Measurements from ENCODE around the gene TMEM132D. TPM values are rescaled to one million over a fixed set of nuclear protein-coding genes. Genes with fewer than 3 reads are reported as not detected.

TMEM132D gene
- total RNA-seq, 1 donor from 2014 or later: not detected

DNA sequence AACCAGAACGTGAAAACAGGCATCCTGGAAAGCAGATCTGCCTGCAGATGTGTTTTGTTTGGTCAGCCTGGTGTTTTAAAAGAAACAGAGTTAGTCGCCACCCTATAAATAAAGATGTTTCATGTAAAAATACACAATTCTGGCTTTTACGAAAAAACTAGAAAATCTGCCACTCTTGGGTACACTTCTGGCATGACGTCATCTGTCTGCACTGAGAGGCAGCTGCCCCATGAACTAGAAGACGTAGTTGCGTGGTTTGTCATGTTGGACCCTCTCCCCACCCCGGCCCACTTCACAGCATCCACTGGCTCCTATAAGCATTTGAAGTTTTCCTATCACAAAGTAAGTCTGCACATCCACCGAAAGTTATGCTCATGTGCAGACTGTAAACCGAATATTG, 658.1 kb downstream of the TMEM132D start:
- intact Hi-C loops (cut with DNase I): no loop called here
- Histone ChIP-seq H3K9me3 (no peaks in the 10 kb centered on the region), H3K27me3 (no peaks in the 10 kb centered on the region), H3K4me3 (no peak overlapping the region), H3K27ac (no peak overlapping the region), H3K36me3 (no peaks in the 10 kb centered on the region), H3K4me1 (no peaks in the 10 kb centered on the region)
- DNase-seq (ENCODE audit: extremely low spot score in 2 of 2): no peak
- no peak for TF ChIP-seq POLR2A (IDR thresholded peaks at IDR 0.05)
- TF ChIP-seq, protein P1, sequence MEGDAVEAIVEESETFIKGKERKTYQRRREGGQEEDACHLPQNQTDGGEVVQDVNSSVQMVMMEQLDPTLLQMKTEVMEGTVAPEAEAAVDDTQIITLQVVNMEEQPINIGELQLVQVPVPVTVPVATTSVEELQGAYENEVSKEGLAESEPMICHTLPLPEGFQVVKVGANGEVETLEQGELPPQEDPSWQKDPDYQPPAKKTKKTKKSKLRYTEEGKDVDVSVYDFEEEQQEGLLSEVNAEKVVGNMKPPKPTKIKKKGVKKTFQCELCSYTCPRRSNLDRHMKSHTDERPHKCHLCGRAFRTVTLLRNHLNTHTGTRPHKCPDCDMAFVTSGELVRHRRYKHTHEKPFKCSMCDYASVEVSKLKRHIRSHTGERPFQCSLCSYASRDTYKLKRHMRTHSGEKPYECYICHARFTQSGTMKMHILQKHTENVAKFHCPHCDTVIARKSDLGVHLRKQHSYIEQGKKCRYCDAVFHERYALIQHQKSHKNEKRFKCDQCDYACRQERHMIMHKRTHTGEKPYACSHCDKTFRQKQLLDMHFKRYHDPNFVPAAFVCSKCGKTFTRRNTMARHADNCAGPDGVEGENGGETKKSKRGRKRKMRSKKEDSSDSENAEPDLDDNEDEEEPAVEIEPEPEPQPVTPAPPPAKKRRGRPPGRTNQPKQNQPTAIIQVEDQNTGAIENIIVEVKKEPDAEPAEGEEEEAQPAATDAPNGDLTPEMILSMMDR (IDR thresholded peaks at IDR 0.05): no peak
- TF ChIP-seq POLR2AphosphoS5 (IDR thresholded peaks at IDR 0.05; ENCODE audit: insufficient read depth in 1 of 2, low read depth in 1 of 2): no peak

DNA sequence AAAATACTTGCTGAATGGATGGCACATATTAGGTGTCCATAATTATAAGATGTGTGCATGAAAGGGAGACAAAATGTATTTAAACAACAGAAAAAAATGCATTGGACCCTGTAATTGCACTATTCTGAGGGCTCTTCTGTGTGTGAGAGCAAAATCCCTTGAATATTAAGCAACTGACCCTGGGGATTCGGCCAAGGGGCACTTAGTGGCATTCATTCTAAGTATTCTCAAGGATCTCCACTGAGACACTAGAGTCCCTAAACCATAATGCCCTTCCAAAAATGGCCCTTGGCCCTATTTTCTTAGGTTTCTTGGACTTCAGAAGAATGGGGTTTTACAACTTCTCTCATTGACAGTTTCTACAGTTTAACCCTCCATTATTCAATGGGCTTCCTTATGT, 662.0 kb downstream of the TMEM132D start:
- intact Hi-C loops (cut with DNase I): no loop called here
- H3K27ac ChIP-seq: no peak overlapping the region
- no peak overlapping the region for H3K4me3 ChIP-seq
- no peaks in the 10 kb centered on the region for H3K4me1 ChIP-seq
- no peaks in the 10 kb centered on the region for H3K27me3 ChIP-seq
- no peaks in the 10 kb centered on the region for H3K36me3 ChIP-seq
- TF ChIP-seq POLR2A (IDR thresholded peaks at IDR 0.05): no peak
- TF ChIP-seq, protein P1 (IDR thresholded peaks at IDR 0.05): no peak
- TF ChIP-seq POLR2AphosphoS5 (IDR thresholded peaks at IDR 0.05; ENCODE audit: insufficient read depth in 1 of 2, low read depth in 1 of 2): no peak
- no peaks in the 10 kb centered on the region for H3K9me3 ChIP-seq
- DNase-seq (ENCODE audit: extremely low spot score in 2 of 2): no peak

DNA sequence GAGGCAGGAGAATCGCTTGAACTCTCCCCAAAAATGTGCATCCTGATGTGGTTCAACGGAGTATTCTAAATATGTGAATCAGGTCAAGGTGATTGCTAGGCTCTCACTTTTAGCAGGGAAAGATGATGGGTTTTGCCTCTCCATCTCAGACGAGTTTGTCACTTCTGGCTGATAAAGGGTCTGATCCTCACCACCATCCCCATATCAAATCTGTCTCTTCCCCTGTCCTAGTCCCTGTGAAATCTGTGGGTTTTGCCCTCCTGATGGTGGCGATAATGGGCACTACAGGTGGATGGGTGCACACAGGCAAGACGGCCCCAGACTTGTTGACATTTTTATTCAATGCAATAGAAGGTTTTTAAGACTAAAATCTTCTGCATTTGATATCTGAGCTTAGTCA, 665.9 kb downstream of the TMEM132D start:
- no peaks in the 10 kb centered on the region for H3K4me1 ChIP-seq
- peak in 1 of 2 donors; percentile 54 for DNase-seq (ENCODE audit: extremely low spot score in 2 of 2)
- intact Hi-C loops (cut with DNase I): no loop called here
- no peaks in the 10 kb centered on the region for H3K9me3 ChIP-seq
- no peaks in the 10 kb centered on the region for H3K36me3 ChIP-seq
- H3K27me3 ChIP-seq: no peaks in the 10 kb centered on the region
- TF ChIP-seq POLR2A (IDR thresholded peaks at IDR 0.05): no peak
- no peak for TF ChIP-seq POLR2AphosphoS5 (IDR thresholded peaks at IDR 0.05; ENCODE audit: insufficient read depth in 1 of 2, low read depth in 1 of 2)
- TF ChIP-seq, protein P1 (IDR thresholded peaks at IDR 0.05): no peak
- no peak overlapping the region for H3K4me3 ChIP-seq
- no peak overlapping the region for H3K27ac ChIP-seq

DNA sequence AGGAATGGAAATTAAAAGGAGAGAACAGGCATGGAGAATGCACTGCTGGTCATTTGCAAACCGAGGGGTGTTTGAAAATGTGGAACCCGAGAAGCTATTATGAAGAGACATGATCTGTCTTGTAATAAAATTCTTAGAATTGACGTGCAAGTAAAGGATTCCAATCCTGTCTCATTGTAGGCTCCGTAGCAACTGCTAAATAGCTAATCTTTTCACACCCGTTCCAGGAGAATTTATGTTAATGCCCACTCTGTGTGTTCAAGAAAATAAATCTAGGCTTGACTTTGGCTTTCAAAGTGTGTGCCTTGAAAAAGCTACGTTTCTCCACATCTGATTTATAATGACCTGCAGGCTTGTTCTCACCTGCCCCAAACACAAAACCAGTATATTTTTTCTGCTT, 669.6 kb downstream of the TMEM132D start:
- Histone ChIP-seq H3K27me3 (no peaks in the 10 kb centered on the region), H3K4me1 (no peaks in the 10 kb centered on the region), H3K9me3 (no peaks in the 10 kb centered on the region), H3K36me3 (no peaks in the 10 kb centered on the region), H3K4me3 (no peak overlapping the region), H3K27ac (no peak overlapping the region)
- DNase-seq (ENCODE audit: extremely low spot score in 2 of 2): no peak
- intact Hi-C loops (cut with DNase I): no loop called here
- no peak for TF ChIP-seq POLR2A (IDR thresholded peaks at IDR 0.05)
- TF ChIP-seq, protein P1 (IDR thresholded peaks at IDR 0.05): no peak
- TF ChIP-seq POLR2AphosphoS5 (IDR thresholded peaks at IDR 0.05; ENCODE audit: insufficient read depth in 1 of 2, low read depth in 1 of 2): no peak

DNA sequence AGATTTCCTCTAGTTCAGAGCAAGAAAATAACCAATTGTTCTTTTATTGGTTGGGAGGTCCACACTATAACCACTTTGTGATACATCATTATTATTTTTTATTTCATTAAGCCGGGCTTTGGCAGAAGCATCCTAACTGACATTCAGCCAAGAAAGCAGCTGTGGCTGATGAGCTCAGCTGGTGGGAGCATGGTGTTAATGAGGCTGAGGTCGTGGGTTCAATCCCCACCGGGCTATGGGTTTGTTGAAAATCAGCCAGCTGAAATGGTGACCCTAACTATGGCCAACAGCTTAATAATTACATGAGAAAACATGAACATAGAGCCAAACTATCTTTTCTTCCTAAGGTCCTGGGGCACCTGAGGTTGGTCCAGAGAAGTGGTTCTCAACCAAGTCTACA, 672.3 kb downstream of the TMEM132D start:
- Histone ChIP-seq H3K36me3 (no peaks in the 10 kb centered on the region), H3K9me3 (no peaks in the 10 kb centered on the region), H3K27ac (no peak overlapping the region), H3K4me3 (no peak overlapping the region), H3K4me1 (no peaks in the 10 kb centered on the region), H3K27me3 (no peaks in the 10 kb centered on the region)
- DNase-seq (ENCODE audit: extremely low spot score in 2 of 2): peak in 1 of 2 donors; percentile 79
- TF ChIP-seq POLR2A (IDR thresholded peaks at IDR 0.05): no peak
- intact Hi-C loops (cut with DNase I): no loop called here

DNA sequence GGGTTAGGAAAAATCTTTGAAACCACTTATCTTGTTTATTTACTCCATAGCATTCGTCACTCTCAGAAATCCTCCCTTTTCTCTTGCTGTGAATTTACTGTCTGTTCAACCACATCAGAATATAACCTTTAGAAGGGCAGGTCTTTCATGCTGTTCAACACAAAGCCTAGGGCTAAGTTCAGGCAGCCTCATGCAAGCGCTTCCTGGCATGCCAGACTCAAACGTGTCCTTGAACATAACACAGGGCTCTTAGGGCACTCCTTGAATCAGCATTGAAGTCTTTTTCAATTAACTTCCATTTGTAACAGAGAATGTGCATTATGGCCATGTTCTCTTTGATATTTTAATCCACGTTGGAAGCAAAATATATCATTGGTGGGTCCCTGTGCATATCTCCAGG, 672.8 kb downstream of the TMEM132D start:
- Histone ChIP-seq H3K9me3 (no peaks in the 10 kb centered on the region), H3K4me3 (no peak overlapping the region), H3K27ac (no peak overlapping the region), H3K36me3 (no peaks in the 10 kb centered on the region), H3K4me1 (no peaks in the 10 kb centered on the region), H3K27me3 (no peaks in the 10 kb centered on the region)
- intact Hi-C loops (cut with DNase I): no loop called here
- TF ChIP-seq POLR2A (IDR thresholded peaks at IDR 0.05) (no peak), POLR2AphosphoS5 (IDR thresholded peaks at IDR 0.05; ENCODE audit: insufficient read depth in 1 of 2, low read depth in 1 of 2) (no peak)
- TF ChIP-seq, protein P1 (IDR thresholded peaks at IDR 0.05): no peak
- peak in 1 of 2 donors; percentile 34 for DNase-seq (ENCODE audit: extremely low spot score in 2 of 2)

Measured in vagina (tissue), 2 donors.